ENCODE data around the gene DAPK3.

DNA sequence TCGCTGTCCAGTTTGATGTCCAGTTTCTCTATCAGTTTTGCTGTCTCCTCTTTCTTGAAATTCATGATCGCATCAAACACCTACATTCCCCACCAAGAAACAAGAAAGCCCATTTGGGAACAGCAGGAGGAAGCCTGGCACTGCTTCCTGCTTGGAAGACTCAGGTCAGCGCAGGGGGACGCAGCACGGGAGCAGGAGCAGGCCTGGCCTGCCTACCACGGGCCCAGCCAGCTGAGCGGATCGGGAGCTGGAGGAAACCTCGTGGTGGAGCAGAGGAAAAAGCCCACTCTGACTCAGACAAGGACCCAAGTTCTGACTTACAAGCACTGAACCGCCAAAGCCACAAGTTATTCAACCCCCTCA, 10.5 kb upstream of the DAPK3 start:
- TF ChIP-seq GATA2 (IDR thresholded peaks at IDR 0.05; ENCODE audit: low read depth, low read length), result no peak
- TF ChIP-seq GATA3 (IDR thresholded peaks at IDR 0.05; ENCODE audit: low read depth, low read length), result no peak
